COLO829 (cell line): ENCODE data around the gene PTPRD.
A peak's percentile ranks its signal among the peaks of the same experiment; 100 is the strongest.

Experiments used
- DNase-seq: peaks from one replicate; pipeline ENCODE4 v3.0.0; 2012; ENCODE audit warnings: low spot score

PTPRD gene

DNA sequence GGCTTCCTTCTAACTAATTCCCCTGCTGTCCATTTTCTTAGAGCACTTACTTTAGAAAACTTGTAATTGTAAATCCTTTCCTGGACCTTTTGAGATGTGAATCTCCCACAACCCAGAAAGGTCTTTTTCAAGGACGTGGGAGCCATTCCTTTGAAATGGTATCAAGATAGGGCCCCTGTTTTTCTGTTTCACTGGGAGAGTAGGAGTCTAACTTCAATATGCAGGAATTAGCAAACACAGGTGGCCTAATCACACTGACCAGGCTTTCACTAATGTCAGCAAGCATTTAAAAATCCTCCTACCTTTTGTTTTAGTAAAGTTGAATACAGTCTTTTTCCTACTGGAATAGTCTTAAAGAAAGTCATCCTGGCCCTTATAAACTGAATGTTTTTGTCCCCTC, 558.3 kb downstream of the PTPRD start:
- no peak for DNase-seq

DNA sequence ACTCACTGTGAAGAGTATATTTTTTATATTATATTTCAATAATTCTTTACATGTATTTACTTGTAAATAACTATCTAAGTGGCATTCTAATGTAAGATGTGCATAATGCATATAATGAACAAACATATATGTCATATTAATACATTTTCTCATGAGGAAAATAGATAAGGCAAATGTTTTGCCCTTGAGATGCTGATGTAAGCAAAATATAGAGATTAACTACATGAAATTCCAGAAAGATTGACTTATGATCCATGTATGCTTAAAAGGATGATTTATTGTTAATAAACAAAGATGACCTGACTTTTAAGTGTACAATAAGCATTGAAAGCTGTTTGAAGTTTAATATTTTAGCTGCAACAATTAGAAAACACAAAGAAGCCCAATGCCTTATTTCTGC, 559.9 kb downstream of the PTPRD start:
- DNase-seq = no peak

DNA sequence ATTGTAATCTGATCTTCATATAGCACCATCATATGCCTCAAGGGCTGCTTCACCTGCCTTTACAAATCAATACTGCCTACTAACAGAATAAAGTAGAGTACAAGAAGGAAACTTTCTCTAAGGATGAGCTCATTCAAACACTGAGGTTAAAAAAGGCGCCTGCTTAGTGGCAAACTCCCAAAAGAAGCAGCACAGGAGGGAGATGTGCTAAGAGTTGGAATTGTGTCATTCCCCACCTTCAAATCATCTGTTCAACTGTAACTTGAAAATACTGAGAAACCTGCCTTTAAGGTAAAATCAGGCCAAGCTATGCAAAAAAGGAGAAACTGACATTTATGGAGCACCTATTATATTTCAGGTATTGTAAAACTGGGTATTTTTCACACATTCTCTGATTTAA, 560.6 kb downstream of the PTPRD start:
- no peak for DNase-seq

DNA sequence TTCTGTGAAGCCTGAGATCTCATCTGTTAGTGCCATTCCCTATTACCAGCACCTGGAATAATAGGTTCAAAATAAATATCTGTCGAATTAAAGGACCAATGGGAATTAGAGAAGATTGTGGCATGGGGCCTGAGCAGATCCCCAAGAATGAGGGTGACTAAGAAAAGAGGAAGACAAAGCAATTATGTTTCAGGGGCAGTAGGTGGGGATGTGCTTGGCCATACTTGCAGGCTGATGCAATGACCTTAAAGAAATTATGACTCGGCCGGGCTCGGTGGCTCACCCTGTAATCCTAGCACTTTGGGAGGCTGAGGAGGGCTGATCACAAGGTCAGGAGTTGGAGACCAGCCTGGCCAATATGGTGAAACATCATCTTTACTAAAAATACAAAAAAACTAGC, 562.8 kb downstream of the PTPRD start:
- DNase-seq = no peak

DNA sequence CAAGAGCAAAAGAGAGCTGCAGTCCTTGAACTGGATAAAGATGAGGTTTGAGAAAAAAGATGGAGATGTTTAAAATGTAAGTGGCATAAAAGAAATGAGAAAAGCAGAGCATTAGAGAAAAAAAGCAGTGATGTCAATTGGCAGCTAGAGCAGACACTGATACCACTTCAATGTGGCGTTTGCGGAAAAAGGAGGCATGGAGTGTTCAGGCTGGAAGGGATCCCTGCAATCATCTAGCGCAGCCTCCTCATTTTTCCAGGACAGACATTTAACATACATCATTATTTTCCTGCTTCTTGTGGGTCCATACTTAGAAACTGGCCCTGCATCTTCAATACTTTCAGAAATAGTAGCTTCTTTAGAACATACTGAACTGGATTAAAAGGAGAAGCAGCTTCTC, 563.8 kb downstream of the PTPRD start:
- no peak for DNase-seq

DNA sequence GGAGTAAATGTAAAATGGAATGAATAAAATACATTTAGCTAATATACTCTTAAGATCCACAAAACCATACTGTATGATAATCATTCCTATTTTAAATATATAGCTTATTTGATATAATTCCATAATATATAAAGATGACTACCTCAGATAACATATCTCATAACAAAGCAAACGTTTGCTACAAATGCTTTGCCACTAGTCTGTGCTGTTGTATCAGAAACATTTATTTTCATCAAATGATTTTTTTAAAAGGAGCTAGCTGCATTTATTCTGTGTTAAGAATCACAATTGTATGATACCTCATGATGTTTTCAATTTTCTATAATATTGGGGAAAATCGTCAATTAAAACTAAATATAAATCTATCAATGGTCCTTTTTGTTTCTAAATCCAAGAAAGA, 567.2 kb downstream of the PTPRD start:
- DNase-seq = no peak

DNA sequence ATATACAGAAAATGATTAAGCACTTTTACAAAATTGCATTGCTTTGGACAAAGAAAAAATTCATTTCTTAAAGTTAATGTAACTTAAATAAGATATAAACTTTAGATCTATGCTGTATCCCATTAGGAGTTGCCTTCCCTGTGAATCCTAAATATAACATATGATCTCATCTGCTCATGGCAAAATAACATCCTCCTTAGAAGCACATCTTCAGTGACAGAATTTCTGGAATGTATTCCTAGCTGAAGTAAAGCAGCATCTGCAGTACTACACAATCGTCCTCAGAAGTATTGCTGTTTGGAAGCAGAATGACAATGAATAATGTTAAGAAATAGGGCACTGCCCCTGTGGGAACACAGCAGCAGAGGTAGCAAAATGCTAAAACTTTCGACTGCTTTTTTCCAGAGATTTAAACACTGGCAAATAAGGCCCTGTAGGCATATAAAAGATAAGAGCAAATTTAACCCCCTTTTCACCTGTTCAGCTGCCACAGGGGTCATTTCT, 571.0 kb downstream of the PTPRD start:
- DNase-seq = no peak

DNA sequence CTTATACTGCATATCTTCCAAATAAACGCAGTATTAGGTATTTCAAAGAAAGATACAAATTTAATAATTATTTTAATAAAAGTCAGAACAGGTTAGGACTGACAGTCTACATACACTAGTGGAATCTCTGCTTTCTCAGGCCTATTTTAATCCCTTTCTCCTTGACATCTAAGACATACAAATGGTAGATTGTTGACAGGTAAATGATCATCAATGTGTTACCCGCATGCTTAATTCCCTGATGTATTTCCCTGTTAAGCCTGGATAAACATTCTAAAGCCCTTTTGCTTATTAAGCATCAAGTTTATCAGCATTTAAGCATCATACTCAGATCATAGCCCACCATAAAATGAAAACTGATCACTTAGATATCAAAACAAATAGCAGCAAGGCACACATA, 576.7 kb downstream of the PTPRD start:
- no peak for DNase-seq

DNA sequence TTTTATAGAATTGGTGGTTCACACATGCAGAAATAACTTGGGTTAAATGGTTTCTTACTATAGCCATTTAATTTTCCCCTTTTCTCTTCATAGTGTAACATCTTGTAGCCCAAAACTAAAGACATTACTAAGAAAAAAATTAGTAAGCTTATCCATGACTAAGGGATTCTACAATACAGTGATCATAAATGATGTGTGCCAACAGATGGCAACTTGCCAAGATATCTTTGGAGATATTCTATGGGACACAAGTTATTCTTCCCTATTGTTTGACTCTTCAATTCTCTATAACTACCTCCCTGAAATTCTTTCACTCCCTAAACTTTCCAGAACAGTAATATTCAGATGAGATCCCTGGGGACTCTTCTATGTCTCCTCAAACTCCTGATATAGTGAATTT, 580.6 kb downstream of the PTPRD start:
- no peak for DNase-seq

DNA sequence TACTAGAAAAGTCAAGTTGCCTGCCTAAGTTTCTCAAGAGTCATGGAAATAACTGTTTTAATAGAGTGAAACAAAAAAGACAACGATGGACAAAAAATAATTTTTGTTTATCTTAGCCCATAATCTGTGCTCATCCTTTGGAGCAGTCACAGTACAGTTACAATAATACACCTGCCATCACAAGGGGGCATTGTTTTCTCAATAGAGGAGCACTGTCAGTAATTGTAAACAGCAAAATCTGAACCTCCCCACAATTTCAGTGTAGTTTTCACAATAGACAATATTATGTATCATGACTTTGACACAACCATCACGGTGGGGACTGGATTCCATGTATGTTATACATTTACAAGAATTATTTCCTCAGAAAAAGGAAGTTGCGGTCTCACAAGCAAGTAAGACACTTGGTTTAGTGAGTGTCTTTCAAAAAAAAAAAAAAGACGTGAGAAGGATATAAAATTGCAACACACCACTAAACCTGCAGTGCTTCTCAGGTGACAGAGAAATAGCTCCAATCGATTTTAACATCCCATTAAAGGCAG, 586.3 kb downstream of the PTPRD start:
- no peak for DNase-seq

DNA sequence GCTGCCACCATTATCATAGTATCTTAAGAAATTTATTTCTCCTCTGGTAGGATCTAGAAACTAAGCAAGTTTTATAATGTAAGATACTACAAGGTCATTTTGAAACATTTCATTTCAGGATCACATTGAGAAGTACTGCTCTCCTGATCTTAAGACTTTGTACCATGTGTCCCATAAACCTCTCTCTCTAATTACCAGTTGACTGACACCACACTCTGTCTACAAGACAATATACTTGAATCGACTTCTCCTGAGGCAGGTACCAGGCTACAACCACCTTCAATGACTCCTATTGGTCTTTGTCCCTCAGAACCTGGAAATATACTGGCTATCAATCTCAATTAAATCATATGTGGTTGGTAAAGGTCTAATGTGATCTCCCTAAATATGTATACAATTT, 597.0 kb downstream of the PTPRD start:
- DNase-seq = no peak

DNA sequence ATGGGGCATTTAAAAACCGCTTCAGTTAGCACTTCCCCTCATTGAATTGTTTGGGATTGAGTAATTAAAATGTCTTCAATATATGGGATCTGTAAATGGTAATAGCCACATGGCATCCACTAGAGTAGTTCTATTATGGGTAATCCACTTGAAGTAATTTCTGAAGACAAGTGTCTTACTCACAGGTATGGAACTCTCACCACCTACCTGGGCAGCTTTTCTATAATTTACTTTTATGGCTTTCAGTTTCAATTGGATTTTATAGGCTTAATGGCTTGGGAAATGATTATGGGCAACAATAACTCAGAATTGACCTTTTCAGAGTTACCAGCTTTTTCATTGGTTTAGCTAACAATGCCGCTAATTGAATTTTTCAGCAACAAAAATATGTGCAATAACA, 597.9 kb downstream of the PTPRD start:
- DNase-seq = no peak

DNA sequence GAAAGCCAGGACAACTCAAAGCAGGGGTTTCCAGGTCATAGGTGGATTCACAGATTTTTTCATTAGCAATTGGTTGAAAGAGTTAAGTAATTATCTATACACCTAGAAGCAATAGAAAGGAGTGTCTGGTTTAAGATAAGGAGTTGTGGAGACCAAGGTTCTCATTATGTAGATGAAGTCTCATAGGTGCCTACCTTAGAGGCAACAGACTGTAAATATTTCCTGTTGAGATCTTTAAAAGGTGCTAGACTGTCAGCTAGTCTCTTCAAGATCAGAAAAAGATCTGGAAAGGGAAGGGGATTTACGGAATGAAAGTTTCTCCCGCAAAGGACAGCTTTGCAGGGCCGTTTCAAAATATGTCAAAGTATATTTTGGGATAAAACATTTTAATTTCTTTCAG, 603.4 kb downstream of the PTPRD start:
- DNase-seq = no peak

DNA sequence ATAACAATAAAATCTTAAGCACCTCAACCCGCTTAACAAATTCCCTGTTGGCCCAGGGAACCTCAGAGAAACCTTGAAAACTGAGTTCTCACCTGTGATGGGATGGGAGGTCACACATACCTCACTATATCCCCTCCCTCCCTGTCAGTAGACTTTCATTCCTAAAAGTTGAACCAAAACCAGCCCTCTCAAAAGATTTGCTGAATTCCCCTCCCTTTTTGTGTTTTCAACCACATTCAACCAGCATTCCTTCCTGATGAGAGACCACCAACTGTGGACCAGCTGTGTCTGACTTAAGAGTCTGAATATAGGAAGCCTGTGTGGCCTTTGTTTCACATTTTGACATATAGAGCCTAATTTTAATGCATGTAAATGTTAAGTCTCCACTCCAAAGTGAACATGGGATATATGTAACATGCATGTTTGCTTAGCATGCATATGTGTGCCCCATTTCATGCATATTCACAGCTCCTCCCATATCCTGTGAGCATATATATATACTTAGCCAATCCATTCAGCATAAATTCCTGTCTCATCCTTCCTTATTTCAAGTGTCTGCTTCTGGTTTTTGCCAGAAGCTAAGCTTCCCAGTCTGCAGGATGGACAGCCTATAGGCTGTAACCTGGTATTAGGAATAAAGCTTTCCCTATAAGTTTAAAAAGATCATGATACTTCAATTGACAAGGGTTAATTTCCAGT, 604.6 kb downstream of the PTPRD start:
- DNase-seq = no peak

DNA sequence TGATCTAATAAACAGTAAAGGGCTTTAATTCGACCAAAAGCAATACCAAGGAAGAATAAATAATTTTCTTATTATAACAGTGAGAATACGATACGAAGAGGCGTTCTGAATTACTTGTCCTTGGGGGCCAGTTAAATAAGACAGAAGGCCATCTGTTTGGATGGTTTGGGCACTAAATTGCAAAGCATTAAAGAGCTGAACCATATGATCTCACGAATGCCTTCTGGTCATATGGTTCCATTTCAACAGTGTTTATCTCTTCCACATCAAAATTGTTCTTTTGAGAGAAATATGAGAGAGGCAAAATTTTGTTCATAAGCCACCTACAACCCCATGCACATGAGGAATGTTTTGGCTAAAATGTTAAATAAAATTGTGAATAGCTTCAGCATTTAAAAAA, 605.4 kb downstream of the PTPRD start:
- DNase-seq = peak; percentile 28

DNA sequence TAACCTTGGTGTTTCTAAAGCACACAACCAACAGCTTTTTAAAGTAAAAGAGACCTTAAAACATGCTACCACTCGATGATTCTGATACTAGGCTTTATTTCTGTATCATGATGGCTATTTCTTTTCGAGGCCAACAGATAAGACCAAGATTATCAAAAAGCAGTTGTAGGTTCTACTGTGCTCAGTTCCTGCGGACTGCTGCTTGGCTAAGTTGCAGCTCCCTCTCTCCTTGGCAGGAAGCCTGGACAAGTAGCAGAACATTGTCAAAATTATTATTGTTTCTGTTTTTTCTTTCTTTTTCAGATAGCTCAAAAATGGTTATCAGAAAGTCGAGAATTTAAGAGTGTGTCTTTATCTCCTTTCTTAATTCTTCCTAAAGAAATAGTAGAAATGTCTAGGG, 607.6 kb downstream of the PTPRD start:
- no peak for DNase-seq

DNA sequence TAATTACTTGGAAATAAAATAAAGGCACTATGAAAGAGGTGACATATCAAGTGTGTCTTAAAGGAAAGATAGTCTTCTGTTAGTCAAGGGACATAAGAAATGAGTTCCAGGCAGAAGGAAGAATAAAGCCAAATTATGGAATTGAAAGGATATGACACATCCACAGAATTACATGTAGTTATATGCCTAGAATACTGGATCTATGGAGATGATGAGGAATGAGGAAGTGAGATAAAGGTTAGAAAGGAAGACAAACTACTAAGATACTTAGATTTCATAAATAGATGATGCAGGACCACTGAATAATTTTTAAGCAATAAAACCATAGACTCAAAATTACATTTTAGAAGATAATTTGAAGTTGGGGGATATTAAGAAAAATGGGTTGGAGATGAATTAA, 609.8 kb downstream of the PTPRD start:
- no peak for DNase-seq

DNA sequence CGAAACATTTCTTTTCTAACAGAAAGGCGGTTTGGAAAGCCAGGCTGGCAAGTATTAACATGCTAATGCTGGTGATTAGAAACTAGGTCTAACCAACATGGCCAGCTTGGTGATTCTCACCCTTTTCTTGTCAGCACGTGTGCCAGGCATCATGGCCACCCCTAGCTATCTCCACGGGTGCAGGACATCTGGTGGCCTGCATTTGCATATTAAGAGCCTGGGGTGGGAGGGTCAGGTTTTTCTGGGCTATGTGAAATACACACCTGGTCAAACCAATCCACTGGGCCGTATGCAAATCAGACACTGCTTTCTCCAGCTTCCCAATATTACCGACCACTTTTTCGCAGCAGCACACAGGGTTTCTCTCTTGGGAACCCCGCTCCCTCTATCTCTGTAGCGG, 612.1 kb downstream of the PTPRD start:
- no peak for DNase-seq

DNA sequence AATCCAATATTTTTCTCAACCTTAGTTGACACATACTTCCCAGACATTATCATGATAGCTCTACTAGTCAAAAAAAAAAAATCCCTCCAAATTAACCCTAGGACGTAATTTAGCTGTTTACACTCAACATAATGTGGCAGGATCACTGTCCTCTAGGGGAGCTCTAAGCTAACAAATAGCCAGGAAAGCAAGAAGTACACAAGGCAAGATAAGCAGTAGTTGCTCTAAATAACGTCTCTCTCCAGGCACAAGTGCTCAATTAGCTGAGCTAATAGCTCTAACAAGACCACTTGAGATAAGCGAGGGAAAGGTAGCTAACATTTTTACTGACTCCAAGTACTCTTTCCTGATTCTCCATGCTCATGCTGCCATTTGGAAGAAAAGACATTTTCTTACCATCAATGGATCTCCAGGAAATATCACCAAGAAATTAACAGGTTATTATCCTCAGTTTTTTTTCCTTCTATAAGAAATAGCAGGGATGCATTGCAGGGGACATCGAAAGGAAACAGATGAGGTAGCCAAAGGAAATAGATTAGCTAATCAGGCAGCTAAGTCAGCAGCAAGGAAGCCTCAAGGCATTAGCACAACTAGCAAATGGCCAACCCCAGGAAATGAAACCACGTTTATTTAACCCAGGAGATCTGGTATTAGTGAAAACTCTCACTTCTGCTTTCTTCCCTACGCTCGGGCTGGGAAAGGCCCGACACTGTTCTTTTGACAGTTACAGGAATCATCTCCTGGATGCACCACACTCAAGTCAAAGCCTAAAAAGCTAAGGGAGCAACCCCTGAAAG, 614.1 kb downstream of the PTPRD start:
- DNase-seq = peak; percentile 1

DNA sequence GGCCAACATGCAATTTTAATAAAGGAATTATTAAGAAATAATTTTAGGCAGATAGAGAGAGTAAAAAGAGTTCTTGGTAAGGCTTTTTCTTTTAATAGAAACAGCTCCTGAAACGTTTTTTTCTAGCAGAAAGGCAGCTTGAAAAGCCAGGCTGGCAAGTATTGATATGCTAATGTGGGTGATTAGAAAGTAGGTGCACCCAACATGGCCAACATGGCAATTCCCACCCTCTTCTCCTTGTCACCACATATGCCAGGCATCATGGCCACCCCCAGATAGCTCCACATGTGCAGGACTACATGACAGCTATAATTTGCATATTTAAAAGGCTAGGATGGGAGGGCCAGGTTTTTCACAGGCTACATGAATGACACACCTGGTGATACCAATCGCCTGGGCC, 615.2 kb downstream of the PTPRD start:
- no peak for DNase-seq

DNA sequence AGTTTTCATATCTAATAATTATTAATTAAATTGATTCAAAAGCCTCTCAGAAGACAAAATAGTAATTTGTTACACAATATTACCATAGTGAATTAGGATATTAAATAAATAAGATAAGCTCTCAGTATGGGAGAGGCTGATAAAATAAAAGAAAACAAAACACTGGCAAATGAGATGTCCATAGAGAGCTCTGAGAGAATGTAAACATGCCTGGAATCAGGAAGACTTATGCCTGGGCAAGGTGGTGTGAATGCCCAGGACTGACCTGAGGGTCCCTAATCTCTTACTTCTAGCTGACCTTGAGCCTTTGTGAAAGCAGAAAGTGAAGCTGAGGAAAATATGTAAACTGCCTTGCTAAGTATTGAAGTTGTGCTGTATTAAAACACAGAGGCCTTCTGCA, 616.5 kb downstream of the PTPRD start:
- DNase-seq = no peak

DNA sequence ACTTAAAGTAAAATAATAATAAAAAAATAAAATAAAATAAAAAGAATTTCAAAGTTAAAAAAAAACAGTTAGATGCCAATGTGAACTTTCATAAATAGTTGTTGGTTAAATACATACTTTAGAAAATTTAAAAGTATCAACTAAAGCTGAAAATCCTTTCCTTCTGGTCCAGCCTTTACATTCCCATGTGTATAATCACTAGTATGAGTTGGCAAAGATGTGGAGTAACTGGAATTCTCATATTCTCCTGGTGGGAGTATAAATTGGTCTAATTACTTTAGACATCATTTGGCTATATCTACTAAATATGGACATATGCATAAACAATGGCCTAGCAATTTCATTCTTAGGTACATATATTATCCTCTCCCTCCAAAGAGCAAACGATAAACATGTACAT, 619.9 kb downstream of the PTPRD start:
- no peak for DNase-seq

DNA sequence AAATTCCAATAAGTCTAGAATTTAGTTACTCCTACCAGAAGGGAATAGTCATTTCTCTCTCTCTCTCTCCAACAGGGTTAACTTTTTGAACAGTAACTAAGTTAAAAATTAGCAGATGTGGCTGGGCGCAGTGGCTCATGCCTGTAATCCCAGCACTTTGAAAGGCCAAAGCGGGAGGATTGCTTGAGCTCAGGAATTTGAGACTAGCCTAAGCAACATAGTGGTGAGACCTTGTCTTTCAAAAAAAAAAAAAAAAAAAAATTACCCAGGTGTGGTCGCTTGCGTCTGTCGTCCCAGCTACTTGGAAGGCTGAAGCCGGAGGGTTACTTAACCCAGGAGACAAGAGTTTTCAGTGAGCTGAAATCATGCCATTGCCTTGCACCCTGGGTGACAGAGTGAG, 639.7 kb downstream of the PTPRD start:
- no peak for DNase-seq
